Measurements from ENCODE around the gene LIX1. TPM values are rescaled to one million over a fixed set of nuclear protein-coding genes. Genes with fewer than 3 reads are reported as not detected.

Gene LIX1
- total and polyA plus RNA-seq, 2 of the 8 experiments (the other 6 are each of a cell fraction or from before 2014, with no cell fraction given): 0.26 to 0.45 TPM

GRCh38 chr5:97120195-97120594, 22.2 kb downstream of the LIX1 start:
- Histone ChIP-seq H3K4ac (replicated peaks; ENCODE audit: insufficient read length, low read depth, low read length) (no peak overlapping the region), H3K4me3 (ENCODE audit: extremely low read depth in 1 of 4, insufficient read depth in 2 of 4, low read depth in 3 of 4, low read length in 4 of 4) (no peak overlapping the region), H4K8ac (ENCODE audit: extremely low read depth, insufficient read depth, low read length) (no peak overlapping the region), H3K9me3 (ENCODE audit: insufficient read depth in 2 of 2, low read depth in 1 of 2, low read length in 1 of 2) (no peaks in the 10 kb centered on the region), H4K20me1 (replicated peaks in 1 of 2; ENCODE audit: control insufficient read depth in 1 of 2, insufficient read depth in 2 of 2, low read length in 2 of 2) (no peaks in the 10 kb centered on the region), H3K14ac (ENCODE audit: insufficient read length) (no peak overlapping the region), H3K23me2 (ENCODE audit: low read depth, low read length) (no peaks in the 10 kb centered on the region), H3K56ac (replicated peaks; ENCODE audit: insufficient read length, low read depth, low read length) (no peak overlapping the region), H3K27me3 (replicated peaks in 1 of 4; ENCODE audit: control insufficient read depth in 3 of 4, extremely low read depth in 1 of 4, insufficient read depth in 3 of 4, low read length in 3 of 4) (no peaks in the 10 kb centered on the region; a peak in 1 of 7 replicates), H2BK5ac (ENCODE audit: low read depth, low read length) (no peak overlapping the region), H3K9ac (replicated peaks in 1 of 4; ENCODE audit: extremely low read depth in 1 of 4, low read depth in 3 of 4, low read length in 3 of 4) (no peak overlapping the region), H4K91ac (replicated peaks; ENCODE audit: insufficient read length, low read length) (no peak overlapping the region), H3K79me2 (ENCODE audit: control insufficient read depth in 1 of 2, insufficient read depth in 2 of 2, low read length in 2 of 2) (no peaks in the 10 kb centered on the region), H3K18ac (ENCODE audit: extremely low read depth, low read length) (no peak overlapping the region), H2AK5ac (ENCODE audit: low read depth, low read length) (no peak overlapping the region), H3K27ac (ENCODE audit: low read depth, low read length) (no peak overlapping the region), H3K4me1 (replicated peaks in 1 of 4; ENCODE audit: control insufficient read depth in 3 of 4, insufficient read depth in 4 of 4, low read length in 3 of 4) (no peaks in the 10 kb centered on the region), H3K79me1 (ENCODE audit: low read depth, low read length) (no peaks in the 10 kb centered on the region), H2BK12ac (ENCODE audit: low read depth, low read length) (no peak overlapping the region), H2BK20ac (ENCODE audit: low read length) (no peak overlapping the region), H2AFZ (ENCODE audit: low read length) (no peak overlapping the region), H2BK120ac (replicated peaks; ENCODE audit: low read depth, low read length) (no peak overlapping the region), H3K23ac (ENCODE audit: insufficient read length) (no peak overlapping the region), H3K36me3 (ENCODE audit: control insufficient read depth in 2 of 4, insufficient read depth in 4 of 4, low read length in 3 of 4) (no peaks in the 10 kb centered on the region; a peak in 1 of 8 replicates), H2BK15ac (ENCODE audit: low read length) (no peak overlapping the region), H4K5ac (ENCODE audit: insufficient read length, low read depth, low read length) (no peak overlapping the region), H3K4me2 (ENCODE audit: insufficient read depth in 1 of 2, low read depth in 2 of 2, low read length in 2 of 2) (no peak overlapping the region)
- POLR2A ChIA-PET (ENCODE audit: partially characterized antibody): no interaction called here
- no peak for FAIRE-seq
- no peak for TF ChIP-seq ASH2L (IDR thresholded peaks at IDR 0.05; ENCODE audit: low read length)
- no peak for TF ChIP-seq ZNF274 (IDR thresholded peaks at IDR 0.05; ENCODE audit: borderline replicate concordance, extremely low read depth, low read length)
- TF ChIP-seq RAD21 (IDR thresholded peaks at IDR 0.05 in 1 of 2, conservative IDR thresholded peaks at IDR 0.05 in 1 of 2; ENCODE audit: low read depth in 2 of 2, low read length in 2 of 2): no peak
- TF ChIP-seq PHF8 (conservative IDR thresholded peaks at IDR 0.05; ENCODE audit: low read depth, low read length): no peak
- TF ChIP-seq JUN (IDR thresholded peaks at IDR 0.05; ENCODE audit: low read depth, low read length): no peak
- TF ChIP-seq POLR2A (IDR thresholded peaks at IDR 0.05; ENCODE audit: control extremely low read depth in 1 of 2, low read depth in 2 of 2, low read length in 2 of 2): no peak
- TF ChIP-seq RXRA (IDR thresholded peaks at IDR 0.05; ENCODE audit: insufficient read depth, low read depth, low read length): no peak
- no peak for TF ChIP-seq BCL11A (IDR thresholded peaks at IDR 0.05; ENCODE audit: low read depth in 2 of 2, low read length in 2 of 2)
- TF ChIP-seq ATF3 (IDR thresholded peaks at IDR 0.05; ENCODE audit: insufficient read depth, low read depth, low read length): no peak
- DNase-seq (ENCODE audit: low read depth in 1 of 2, low spot score in 2 of 2): no peak
- WGBS, 2 experiments (ENCODE audit: extremely low coverage in 1 of 2, insufficient coverage in 1 of 2, insufficient read length in 1 of 2, insufficient replicate concordance in 2 of 2, low coverage in 1 of 2, low lambda C conversion rate in 2 of 2, missing lambda C conversion rate in 1 of 2): 60% methylated on average over 2 of the region's 2 CpGs; no CpG with 5 or more reads in 1 of the 2 experiments
- CTCF ChIA-PET (ENCODE audit: partially characterized antibody): interaction anchor here (0.5 to 1.2 kb wide), 2 partner anchors 224 to 430 kb away, joined by 3 read pairs; no protein-coding TSS in a partner anchor
